GM21528 (cell line): ENCODE measurements around the gene CLMN.

Source experiments
- ATAC-seq: cut with Tn5 transposase; IDR thresholded peaks from one replicate; pipeline ENCODE4 v1.9.1; 2021; ENCODE audit warnings: mild to moderate bottlenecking, moderate library complexity; ENCODE audit not compliant: unreplicated experiment, low FRiP score

Gene CLMN

DNA sequence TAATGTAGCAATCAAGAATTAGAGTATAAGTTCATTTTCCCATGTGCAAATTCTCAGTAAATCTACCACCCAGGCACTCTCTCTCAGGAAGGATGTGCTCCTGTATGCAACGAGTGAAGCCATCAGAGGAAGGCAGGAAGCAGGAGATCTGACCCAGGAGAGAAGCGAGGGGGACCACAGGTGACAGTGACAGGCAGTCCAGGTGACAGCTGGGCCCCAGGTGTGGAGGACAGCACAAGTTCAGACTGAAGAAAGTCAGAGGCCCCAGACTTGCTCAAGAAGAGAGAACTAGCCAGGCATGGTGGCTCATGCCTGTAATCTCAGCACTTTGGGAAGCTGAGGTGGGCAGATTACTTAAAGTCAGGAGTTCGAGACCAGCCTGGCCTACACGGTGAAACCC, 13.8 kb downstream of the CLMN start:
- ATAC-seq, result no peak

- no peak for ATAC-seq
These were observed 14.6 kb downstream of the CLMN start for GRCh38 chr14:95305145-95305544.

- ATAC-seq, result no peak
These were observed 15.4 kb downstream of the CLMN start for GRCh38 chr14:95304342-95304741.

GRCh38 chr14:95303552-95303951, 16.2 kb downstream of the CLMN start:
- ATAC-seq, result no peak

- no peak for ATAC-seq
These were observed 16.8 kb downstream of the CLMN start for GRCh38 chr14:95302667-95303506.

GRCh38 chr14:95301527-95302187, 18.1 kb downstream of the CLMN start:
- ATAC-seq, result no peak

- no peak for ATAC-seq
These were observed 18.8 kb downstream of the CLMN start for GRCh38 chr14:95300697-95301526.

GRCh38 chr14:95300002-95300696, 19.6 kb downstream of the CLMN start:
- ATAC-seq, result no peak

- no peak for ATAC-seq
These were observed 20.4 kb downstream of the CLMN start for GRCh38 chr14:95299271-95299670.

DNA sequence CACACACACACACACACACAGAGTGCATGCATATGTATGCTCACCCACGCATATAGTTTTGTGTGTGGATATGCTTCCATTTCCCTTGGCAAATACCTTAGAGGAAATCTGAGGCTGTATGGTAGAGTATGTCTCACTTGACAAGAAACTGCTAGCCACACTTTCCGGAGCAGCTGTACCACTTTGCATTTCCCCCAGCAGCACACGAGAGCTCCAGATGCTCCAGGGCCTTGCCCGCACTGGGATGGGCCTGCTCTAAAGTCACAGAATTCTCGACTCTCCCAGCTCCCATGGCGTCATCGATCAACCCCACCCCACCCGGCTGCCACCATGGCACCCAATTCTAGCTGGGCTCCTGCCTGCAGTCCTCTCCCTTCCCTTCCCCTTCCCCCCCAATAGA, 21.9 kb downstream of the CLMN start:
- ATAC-seq, result no peak

GRCh38 chr14:95296966-95297365, 22.7 kb downstream of the CLMN start:
- ATAC-seq, result no peak

- no peak for ATAC-seq
These were observed 23.9 kb downstream of the CLMN start for GRCh38 chr14:95295600-95296376.

GRCh38 chr14:95294834-95295599, 24.7 kb downstream of the CLMN start:
- ATAC-seq, result no peak

- ATAC-seq, result no peak
These were observed 25.4 kb downstream of the CLMN start for GRCh38 chr14:95294320-95294719.

- no peak for ATAC-seq
These were observed 26.3 kb downstream of the CLMN start for GRCh38 chr14:95293449-95293848.

DNA sequence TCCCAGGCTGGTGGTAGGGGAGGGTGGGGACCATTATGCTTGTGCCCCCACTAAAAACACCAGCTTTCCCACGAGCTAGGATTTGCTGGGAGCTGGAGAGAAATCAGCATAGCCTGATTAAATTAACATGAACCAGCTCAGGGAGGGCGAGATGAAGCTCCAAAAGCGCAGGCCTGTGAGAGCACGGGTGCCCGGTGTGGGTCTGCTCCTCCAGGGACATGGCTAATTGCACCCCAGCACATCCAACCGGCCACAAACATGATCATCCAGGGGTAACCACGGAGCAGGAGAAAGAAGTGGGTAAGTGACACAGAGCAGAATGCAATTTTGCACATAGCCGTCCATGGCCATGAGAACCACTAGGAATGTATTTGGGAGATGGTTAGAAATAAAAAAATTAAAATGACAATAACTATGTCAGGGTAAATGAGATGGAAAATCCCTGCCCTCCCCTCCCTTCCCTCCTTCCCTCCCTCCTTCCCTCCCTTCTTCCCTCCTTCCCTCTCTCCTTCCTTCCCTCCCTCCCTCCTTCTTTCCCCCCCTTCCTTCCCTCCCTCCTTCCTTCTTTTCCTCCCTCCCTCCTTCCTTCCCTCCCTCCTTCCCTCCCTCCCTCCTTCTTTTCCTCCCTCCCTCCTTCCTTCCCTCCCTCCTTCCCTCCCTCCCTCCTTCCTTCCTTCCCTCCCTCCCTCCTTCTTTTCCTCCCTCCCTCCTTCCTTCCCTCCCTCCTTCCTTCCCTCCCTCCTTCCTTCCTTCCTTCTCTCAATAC, 26.9 kb downstream of the CLMN start:
- ATAC-seq, result no peak

DNA sequence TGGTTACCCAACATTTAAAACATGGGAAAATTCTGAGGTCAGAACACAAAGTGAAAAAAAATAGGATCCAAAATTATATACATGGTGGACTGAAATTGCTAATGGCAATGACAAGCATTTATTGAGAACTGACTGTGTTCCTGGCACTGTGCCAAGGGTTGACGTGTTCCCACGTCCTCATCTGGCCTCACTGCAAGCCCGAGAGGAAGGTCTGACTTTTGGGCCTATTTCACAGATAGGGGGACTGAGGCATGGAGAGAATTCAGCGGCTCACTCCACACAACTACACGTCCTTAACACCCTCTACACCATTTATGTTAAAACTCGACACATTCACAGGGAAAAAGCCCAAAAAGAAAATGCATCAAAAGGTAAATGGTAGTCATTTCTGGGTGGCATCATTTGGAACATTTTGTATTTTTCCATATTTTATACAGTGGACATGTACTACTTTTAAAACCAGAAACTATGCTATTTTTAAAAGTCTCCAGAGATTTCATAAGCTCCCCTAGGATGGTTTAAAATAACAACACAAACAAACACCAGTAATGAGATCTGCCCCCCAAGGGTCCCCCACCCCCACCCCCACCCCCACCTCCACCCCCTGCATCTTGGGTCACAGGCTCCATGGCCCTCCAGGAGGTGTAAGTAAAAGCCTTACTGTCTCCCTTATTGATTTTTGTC, 27.7 kb downstream of the CLMN start:
- ATAC-seq, result no peak
